GM23338 (cell line): ENCODE data around the gene SLX9. TPM values are rescaled to one million over a fixed set of nuclear protein-coding genes. Genes with fewer than 3 reads are reported as not detected.

ENCODE experiments used
- ATAC-seq: fragments of 200-7000 bp; cut with Tn5 transposase; 3 replicates; pipeline ENCODE4 v1.9.1; 2020
- DNase-seq: peaks from one replicate; pipeline ENCODE4 v3.0.0-alpha.2; 2015; ENCODE audit warnings: low spot score
- H2AFZ ChIP-seq: fragments of 200-600 bp; sonication (generic); 2 replicates; pipeline ENCODE4 v1.8.0; 2016; ENCODE audit warnings: antibody characterized with exemption, mild to moderate bottlenecking, moderate library complexity
- H3F3A ChIP-seq: fragments of 200-600 bp; sonication (generic); replicated peaks from 2 replicates; pipeline ENCODE4 v1.8.0; 2017; ENCODE audit warnings: antibody characterized with exemption, mixed run types, low read depth
- H3K27ac ChIP-seq: fragments of 200-600 bp; sonication (generic); 2 replicates; pipeline ENCODE4 v1.6.1; 2016; ENCODE audit warnings: low read depth
- H3K27me3 ChIP-seq: fragments of 200-600 bp; sonication (generic); 2 replicates; pipeline ENCODE4 v1.8.0; 2016; ENCODE audit warnings: mild to moderate bottlenecking, mixed run types, moderate library complexity; ENCODE audit not compliant: insufficient read depth
- H3K36me3 ChIP-seq: fragments of 200-600 bp; sonication (generic); 2 replicates; pipeline ENCODE4 v1.8.0; 2016; ENCODE audit warnings: mild to moderate bottlenecking; ENCODE audit not compliant: insufficient read depth
- H3K4me1 ChIP-seq: fragments of 200-600 bp; sonication (generic); 2 replicates; pipeline ENCODE4 v1.8.0; 2016; ENCODE audit warnings: mild to moderate bottlenecking, moderate library complexity; ENCODE audit not compliant: insufficient read depth
- H3K4me2 ChIP-seq: fragments of 200-600 bp; sonication (generic); 2 replicates; pipeline ENCODE4 v1.7.1; 2017; ENCODE audit warnings: mixed run types
- H3K4me3 ChIP-seq: fragments of 200-600 bp; sonication (generic); 2 replicates; pipeline ENCODE4 v1.6.1; 2016; ENCODE audit warnings: mixed run types
- H3K79me2 ChIP-seq: fragments of 200-600 bp; sonication (generic); replicated peaks from 2 replicates; pipeline ENCODE4 v1.8.0; 2017; ENCODE audit warnings: mild to moderate bottlenecking; ENCODE audit not compliant: insufficient read depth
- H3K9me2 ChIP-seq: fragments of 200-600 bp; sonication (generic); 2 replicates; pipeline ENCODE4 v1.8.0; 2017; ENCODE audit not compliant: insufficient read depth
- H4K20me1 ChIP-seq: fragments of 200-600 bp; sonication (generic); replicated peaks from 2 replicates; pipeline ENCODE4 v1.8.0; 2017; ENCODE audit warnings: mild to moderate bottlenecking; ENCODE audit not compliant: insufficient read depth
- H3K27ac Mint-ChIP-seq: 2 replicates; pipeline ENCODE4 v1.8.0; 2020; ENCODE audit warnings: inconsistent platforms, mild to moderate bottlenecking, moderate library complexity, mixed read lengths
- H3K27me3 Mint-ChIP-seq: 3 replicates; pipeline ENCODE4 v1.8.0; 2022; ENCODE audit warnings: low read depth, mild to moderate bottlenecking, moderate library complexity, mixed read lengths, inconsistent platforms; ENCODE audit not compliant: insufficient read depth, poor library complexity
- H3K36me3 Mint-ChIP-seq: 3 replicates; pipeline ENCODE4 v1.8.0; 2021; ENCODE audit warnings: low read depth, mild to moderate bottlenecking, inconsistent platforms, moderate library complexity, mixed read lengths
- H3K4me1 Mint-ChIP-seq: 3 replicates; pipeline ENCODE4 v1.8.0; 2020; ENCODE audit warnings: mild to moderate bottlenecking, inconsistent platforms, mixed read lengths
- H3K4me3 Mint-ChIP-seq: 3 replicates; pipeline ENCODE4 v1.8.0; 2021; ENCODE audit warnings: moderate library complexity, mild to moderate bottlenecking, inconsistent platforms, mixed read lengths
- H3K9me3 Mint-ChIP-seq: 3 replicates; pipeline ENCODE4 v1.8.0; 2020; ENCODE audit warnings: moderate library complexity, mild to moderate bottlenecking, inconsistent platforms, mixed read lengths
- CREB1 ChIP-seq: fragments of 250-450 bp; sonication (Bioruptor Pico); IDR thresholded peaks from 2 replicates; pipeline ENCODE4 v1.5.0; 2020; ENCODE audit warnings: low read depth, mild to moderate bottlenecking, moderate library complexity
- EZH2 ChIP-seq: fragments of 200-600 bp; sonication (generic); IDR thresholded peaks from one replicate; pipeline ENCODE4 v1.8.0; 2017; ENCODE audit warnings: antibody characterized with exemption, mild to moderate bottlenecking, low read depth; ENCODE audit not compliant: unreplicated experiment
- EZH2phosphoT487 ChIP-seq: fragments of 200-600 bp; sonication (generic); IDR thresholded peaks from one replicate; pipeline ENCODE4 v1.8.1; 2018; ENCODE audit warnings: antibody characterized with exemption; ENCODE audit not compliant: unreplicated experiment
- JUNB ChIP-seq: IDR thresholded peaks from one replicate; pipeline ENCODE4 v1.6.1; 2016; ENCODE audit warnings: antibody characterized with exemption; ENCODE audit not compliant: unreplicated experiment
- NANOG ChIP-seq: IDR thresholded peaks from 2 replicates; pipeline ENCODE4 v1.6.1; 2016; ENCODE audit warnings: antibody characterized with exemption, borderline replicate concordance
- polyA plus RNA-seq: library from polyadenylated mRNA; unstranded; fragments of >200 nt; fragmentation: Nextera tagmentation; extraction: Ambion mirVana; gene quantifications from 2 replicates; pipeline ENCODE4 v1.2.1, GENCODE V29; 2016
- total RNA-seq: library from RNA; depleted of rRNA; stranded (reverse); fragments of >200 nt; shearing (Covaris generic); gene quantifications from 2 replicates; pipeline ENCODE4 v1.2.3, GENCODE V29; 2014
- TF ChIP-seq, protein P1 (sequence below): IDR thresholded peaks from 2 replicates; pipeline ENCODE4 v1.6.1; 2016; ENCODE audit warnings: antibody characterized with exemption
- TF ChIP-seq, protein P2 (sequence below): IDR thresholded peaks from one replicate; pipeline ENCODE4 v1.6.1; 2018; ENCODE audit warnings: antibody characterized with exemption; ENCODE audit not compliant: unreplicated experiment
- TF ChIP-seq, protein P3 (sequence below), 2 experiments: fragments of 200-600 bp in 1 of 2; sonication (generic) in 1 of 2; conservative IDR thresholded peaks; 2 replicates each; pipeline versions ENCODE4 v1.5.1 to v1.6.1; 2016 to 2017; ENCODE audit warnings: antibody characterized with exemption in 2 of 2, low read depth in 2 of 2, mild to moderate bottlenecking in 2 of 2, moderate library complexity in 1 of 2

SLX9 gene
- total and polyA plus RNA-seq, 2 experiments from 2014 or later: 41.5 to 46.9 TPM

- TF ChIP-seq, protein P1, sequence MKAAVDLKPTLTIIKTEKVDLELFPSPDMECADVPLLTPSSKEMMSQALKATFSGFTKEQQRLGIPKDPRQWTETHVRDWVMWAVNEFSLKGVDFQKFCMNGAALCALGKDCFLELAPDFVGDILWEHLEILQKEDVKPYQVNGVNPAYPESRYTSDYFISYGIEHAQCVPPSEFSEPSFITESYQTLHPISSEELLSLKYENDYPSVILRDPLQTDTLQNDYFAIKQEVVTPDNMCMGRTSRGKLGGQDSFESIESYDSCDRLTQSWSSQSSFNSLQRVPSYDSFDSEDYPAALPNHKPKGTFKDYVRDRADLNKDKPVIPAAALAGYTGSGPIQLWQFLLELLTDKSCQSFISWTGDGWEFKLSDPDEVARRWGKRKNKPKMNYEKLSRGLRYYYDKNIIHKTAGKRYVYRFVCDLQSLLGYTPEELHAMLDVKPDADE: no peak
- TF ChIP-seq, protein P2, sequence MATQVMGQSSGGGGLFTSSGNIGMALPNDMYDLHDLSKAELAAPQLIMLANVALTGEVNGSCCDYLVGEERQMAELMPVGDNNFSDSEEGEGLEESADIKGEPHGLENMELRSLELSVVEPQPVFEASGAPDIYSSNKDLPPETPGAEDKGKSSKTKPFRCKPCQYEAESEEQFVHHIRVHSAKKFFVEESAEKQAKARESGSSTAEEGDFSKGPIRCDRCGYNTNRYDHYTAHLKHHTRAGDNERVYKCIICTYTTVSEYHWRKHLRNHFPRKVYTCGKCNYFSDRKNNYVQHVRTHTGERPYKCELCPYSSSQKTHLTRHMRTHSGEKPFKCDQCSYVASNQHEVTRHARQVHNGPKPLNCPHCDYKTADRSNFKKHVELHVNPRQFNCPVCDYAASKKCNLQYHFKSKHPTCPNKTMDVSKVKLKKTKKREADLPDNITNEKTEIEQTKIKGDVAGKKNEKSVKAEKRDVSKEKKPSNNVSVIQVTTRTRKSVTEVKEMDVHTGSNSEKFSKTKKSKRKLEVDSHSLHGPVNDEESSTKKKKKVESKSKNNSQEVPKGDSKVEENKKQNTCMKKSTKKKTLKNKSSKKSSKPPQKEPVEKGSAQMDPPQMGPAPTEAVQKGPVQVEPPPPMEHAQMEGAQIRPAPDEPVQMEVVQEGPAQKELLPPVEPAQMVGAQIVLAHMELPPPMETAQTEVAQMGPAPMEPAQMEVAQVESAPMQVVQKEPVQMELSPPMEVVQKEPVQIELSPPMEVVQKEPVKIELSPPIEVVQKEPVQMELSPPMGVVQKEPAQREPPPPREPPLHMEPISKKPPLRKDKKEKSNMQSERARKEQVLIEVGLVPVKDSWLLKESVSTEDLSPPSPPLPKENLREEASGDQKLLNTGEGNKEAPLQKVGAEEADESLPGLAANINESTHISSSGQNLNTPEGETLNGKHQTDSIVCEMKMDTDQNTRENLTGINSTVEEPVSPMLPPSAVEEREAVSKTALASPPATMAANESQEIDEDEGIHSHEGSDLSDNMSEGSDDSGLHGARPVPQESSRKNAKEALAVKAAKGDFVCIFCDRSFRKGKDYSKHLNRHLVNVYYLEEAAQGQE: no peak
- TF ChIP-seq, protein P3, sequence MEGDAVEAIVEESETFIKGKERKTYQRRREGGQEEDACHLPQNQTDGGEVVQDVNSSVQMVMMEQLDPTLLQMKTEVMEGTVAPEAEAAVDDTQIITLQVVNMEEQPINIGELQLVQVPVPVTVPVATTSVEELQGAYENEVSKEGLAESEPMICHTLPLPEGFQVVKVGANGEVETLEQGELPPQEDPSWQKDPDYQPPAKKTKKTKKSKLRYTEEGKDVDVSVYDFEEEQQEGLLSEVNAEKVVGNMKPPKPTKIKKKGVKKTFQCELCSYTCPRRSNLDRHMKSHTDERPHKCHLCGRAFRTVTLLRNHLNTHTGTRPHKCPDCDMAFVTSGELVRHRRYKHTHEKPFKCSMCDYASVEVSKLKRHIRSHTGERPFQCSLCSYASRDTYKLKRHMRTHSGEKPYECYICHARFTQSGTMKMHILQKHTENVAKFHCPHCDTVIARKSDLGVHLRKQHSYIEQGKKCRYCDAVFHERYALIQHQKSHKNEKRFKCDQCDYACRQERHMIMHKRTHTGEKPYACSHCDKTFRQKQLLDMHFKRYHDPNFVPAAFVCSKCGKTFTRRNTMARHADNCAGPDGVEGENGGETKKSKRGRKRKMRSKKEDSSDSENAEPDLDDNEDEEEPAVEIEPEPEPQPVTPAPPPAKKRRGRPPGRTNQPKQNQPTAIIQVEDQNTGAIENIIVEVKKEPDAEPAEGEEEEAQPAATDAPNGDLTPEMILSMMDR (conservative IDR thresholded peaks at IDR 0.05; ENCODE audit: low read depth in 2 of 2): no peak
Measured at GRCh38 chr21:44935533-44935927, 4.3 kb upstream of the SLX9 start (continued).

DNA sequence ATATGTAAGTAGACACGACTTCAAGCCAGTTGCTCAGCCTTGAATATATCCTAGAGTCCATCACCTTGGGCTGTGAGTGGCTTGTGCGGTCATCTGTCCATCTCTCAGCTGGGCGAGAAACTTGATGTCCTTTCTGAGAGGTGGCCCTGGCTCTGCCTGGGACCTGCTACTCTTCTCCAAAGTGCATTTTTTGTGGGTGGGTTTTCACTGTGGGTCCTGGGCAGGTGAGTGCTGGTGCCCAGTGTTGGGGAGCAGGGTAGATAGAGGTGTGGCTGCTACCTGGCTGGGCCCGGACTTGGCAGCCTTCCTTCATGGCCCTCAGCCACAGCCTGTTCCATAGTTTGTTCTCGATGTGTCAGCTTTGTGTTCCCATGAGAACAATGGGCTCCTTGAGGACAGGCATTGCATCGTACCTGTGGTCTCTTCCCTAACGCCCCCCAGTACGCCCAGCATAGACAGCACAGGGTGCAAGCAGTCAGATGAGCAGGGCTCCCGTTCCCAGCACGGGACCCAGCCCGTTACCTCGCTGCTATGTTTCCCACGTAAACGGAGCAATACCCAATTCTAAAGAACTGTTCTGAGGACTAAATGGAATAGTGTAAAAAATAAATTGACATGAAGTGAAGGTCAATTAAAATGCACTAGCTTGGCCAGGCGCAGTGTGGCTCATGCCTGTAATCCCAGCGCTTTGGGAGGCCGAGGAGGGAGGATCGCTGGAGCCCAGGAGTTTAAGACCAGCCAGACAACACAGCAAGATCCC lies 877 bp upstream of the SLX9 start:
- H3K27me3 Mint-ChIP-seq: peaks cover 18% of the 10 kb centered on the region
- Histone ChIP-seq H3F3A (no peaks in the 10 kb centered on the region), H3K4me3 (peak overlapping the region; percentile 85), H3K36me3 (0 out of 2 replicates have a peak, but pooled peaks cover 5% of the 10 kb centered on the region), H2AFZ (peak overlapping the region; percentile 98), H3K4me2 (peak overlapping the region; percentile 89), H3K27ac (no peak overlapping the region), H3K4me1 (peaks cover 10% of the 10 kb centered on the region), H3K27me3 (peaks cover 18% of the 10 kb centered on the region), H4K20me1 (peaks cover 28% of the 10 kb centered on the region), H3K9me2 (no peaks in the 10 kb centered on the region), H3K79me2 (peaks cover 43% of the 10 kb centered on the region)
- no peaks in the 10 kb centered on the region; the same call in 2 of the 3 replicates for H3K9me3 Mint-ChIP-seq
- H3K4me1 Mint-ChIP-seq: peaks cover 21% of the 10 kb centered on the region
- H3K36me3 Mint-ChIP-seq: peaks cover 21% of the 10 kb centered on the region
- DNase-seq (no peak), ATAC-seq (no peak)
- 0 out of 2 replicates have a peak overlapping the region, but pooled peaks have one; percentile 31 for H3K27ac Mint-ChIP-seq
- H3K4me3 Mint-ChIP-seq: peak overlapping the region; percentile 92
- TF ChIP-seq, protein P1: no peak
- no peak for TF ChIP-seq CREB1 (CRISPR knock-in tag)
- TF ChIP-seq EZH2phosphoT487: no peak
- TF ChIP-seq, protein P2: no peak
- TF ChIP-seq EZH2: no peak
- TF ChIP-seq JUNB: no peak
- no peak for TF ChIP-seq NANOG
- TF ChIP-seq, protein P3 (conservative IDR thresholded peaks at IDR 0.05; ENCODE audit: low read depth in 2 of 2): no peak
